Panc1 (cell line): Measurements from ENCODE around the gene MYDGF. TPM values are rescaled to one million over a fixed set of nuclear protein-coding genes. Genes with fewer than 3 reads are reported as not detected.

ENCODE experiments used
- ATAC-seq: fragments of 200-7000 bp; cut with Tn5 transposase; 2 replicates; pipeline ENCODE4 v1.9.1; 2020; ENCODE audit warnings: mild to moderate bottlenecking, moderate library complexity
- BruUV-seq: library from RNA; stranded (reverse); fragments of 400-500 nt; replicated peaks from 2 replicates; lab custom pipeline; 2021; lab: Mats Ljungman, UMichigan
- CTCF ChIA-PET: fragments of 300-600 bp; sonication (Branson Sonifier 250); formaldehyde crosslinking; loops from one replicate; lab custom pipeline; 2022; ENCODE audit warnings: antibody characterized with exemption; lab: Charles Lee
- POLR2A ChIA-PET: fragments of 300-600 bp; sonication (Branson Sonifier 250); formaldehyde crosslinking; loops from one replicate; lab custom pipeline; 2022; ENCODE audit warnings: antibody characterized with exemption; lab: Charles Lee
- DNase-seq: peaks from one replicate; pipeline ENCODE4 v3.0.0-alpha.2; 2010; ENCODE audit warnings: low read depth, low spot score
- H3K27ac ChIP-seq: 2 replicates; pipeline ENCODE4 v1.5.1; 2011; ENCODE audit warnings: mild to moderate bottlenecking, low read length, inconsistent platforms
- H3K27me3 ChIP-seq: fragments of 200-500 bp; sonication (Bioruptor generic); 2 replicates; pipeline ENCODE4 v1.6.0; 2014; ENCODE audit warnings: low read length, inconsistent platforms; ENCODE audit not compliant: control insufficient read depth, insufficient read depth
- H3K36me3 ChIP-seq: fragments of 200-500 bp; sonication (Bioruptor generic); 2 replicates; pipeline ENCODE4 v1.5.1; 2014; ENCODE audit warnings: inconsistent platforms, mild to moderate bottlenecking, low read length, moderate library complexity; ENCODE audit not compliant: control insufficient read depth, insufficient read depth
- H3K4me1 ChIP-seq: 2 replicates; pipeline ENCODE4 v1.5.1; 2011; ENCODE audit warnings: inconsistent platforms, mild to moderate bottlenecking, low read length, moderate library complexity; ENCODE audit not compliant: control insufficient read depth, insufficient read depth
- H3K4me3 ChIP-seq, 2 experiments: 2 replicates each; pipeline ENCODE4 v1.5.1; 2011 to 2012; ENCODE audit warnings: low read depth in 2 of 2, low read length in 2 of 2, mild to moderate bottlenecking in 2 of 2, inconsistent platforms in 1 of 2, moderate library complexity in 1 of 2
- H3K9me3 ChIP-seq: fragments of 200-500 bp; sonication (Bioruptor generic); 2 replicates; pipeline ENCODE4 v1.5.1; 2014; ENCODE audit warnings: low read depth, mild to moderate bottlenecking, inconsistent platforms, low read length, moderate library complexity; ENCODE audit not compliant: control insufficient read depth, insufficient read depth
- POLR2AphosphoS5 ChIP-seq: IDR thresholded peaks from 2 replicates; pipeline ENCODE4 v1.6.1; 2012; ENCODE audit warnings: mild to moderate bottlenecking, low read depth, low read length, moderate library complexity
- SIN3A ChIP-seq: IDR thresholded peaks from 2 replicates; pipeline ENCODE4 v1.6.1; 2012; ENCODE audit warnings: low read depth, mild to moderate bottlenecking, low read length, moderate library complexity, borderline replicate concordance; ENCODE audit not compliant: insufficient read depth
- TCF7L2 ChIP-seq: IDR thresholded peaks from 2 replicates; pipeline ENCODE4 v1.6.1; 2011; ENCODE audit warnings: mild to moderate bottlenecking, low read depth, low read length, inconsistent platforms
- in situ Hi-C: cut with HindIII; loops from 2 replicates; pipeline ENCODE4 v1.10.0; 2016; ENCODE audit warnings: low sequenced_read_pairs, low pct_unique_long_range_greater_than_20kb
- intact Hi-C: fragments of 100-400 bp; cut with micrococcal nuclease; formaldehyde crosslinking; loops from one replicate; pipeline ENCODE4 v1.10.0; 2022; ENCODE audit not compliant: unreplicated experiment
- total RNA-seq: library from RNA; stranded (reverse); gene quantifications from one replicate; pipeline ENCODE4 v1.2.1, GENCODE V29; 2021; ENCODE audit not compliant: unreplicated experiment
- TF ChIP-seq, protein P1 (sequence below): fragments of 450-650 bp; IDR thresholded peaks from 2 replicates; pipeline ENCODE4 v1.5.1; 2017; ENCODE audit warnings: mild to moderate bottlenecking
- TF ChIP-seq, protein P2 (sequence below), 2 experiments: IDR thresholded peaks; 2 replicates each; pipeline ENCODE4 v1.6.1; 2011 to 2012; ENCODE audit warnings: low read depth in 2 of 2, control low read depth in 1 of 2, low read length in 1 of 2, mild to moderate bottlenecking in 1 of 2, moderate library complexity in 1 of 2; ENCODE audit not compliant: insufficient read depth in 1 of 2

The MYDGF gene
- total RNA-seq, 1 experiment from 2014 or later: 78.1 TPM

DNA sequence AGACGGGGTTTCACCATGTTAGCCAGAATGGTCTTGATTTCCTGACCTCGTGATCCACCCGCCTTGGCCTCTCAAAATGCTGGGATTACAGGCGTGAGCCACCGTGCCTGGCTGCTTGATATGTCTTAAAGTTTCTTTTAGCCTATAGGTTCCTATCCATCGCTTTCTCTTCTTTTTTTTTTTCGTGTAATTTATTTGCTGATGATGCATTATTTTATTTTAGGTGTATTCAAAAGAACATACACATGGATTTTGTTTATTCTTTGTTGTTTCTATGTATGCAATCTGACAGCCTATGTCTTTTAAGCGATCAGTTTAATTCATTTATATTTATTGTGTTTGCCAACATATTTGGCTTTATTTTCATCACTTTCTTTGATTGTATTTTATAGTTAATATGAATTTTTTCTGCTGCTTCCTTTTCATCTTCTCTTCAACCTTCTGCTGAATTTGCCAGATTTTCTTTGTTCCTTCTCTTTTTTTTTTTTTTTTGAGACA, 56.8 kb downstream of the MYDGF start:
- Histone ChIP-seq H3K4me3 (no peak overlapping the region), H3K36me3 (no peaks in the 10 kb centered on the region), H3K4me1 (no peaks in the 10 kb centered on the region; the same call in 1 of the 2 replicates), H3K27me3 (no peaks in the 10 kb centered on the region), H3K27ac (no peak overlapping the region), H3K9me3 (no peaks in the 10 kb centered on the region)
- BruUV-seq: no TSS peak
- CTCF ChIA-PET: no interaction called here
- in situ Hi-C loops (no loop called here), intact Hi-C loops (no loop called here)
- DNase-seq (no peak), ATAC-seq (no peak)
- TF ChIP-seq SIN3A: no peak
- no peak for TF ChIP-seq TCF7L2
- TF ChIP-seq, protein P1, sequence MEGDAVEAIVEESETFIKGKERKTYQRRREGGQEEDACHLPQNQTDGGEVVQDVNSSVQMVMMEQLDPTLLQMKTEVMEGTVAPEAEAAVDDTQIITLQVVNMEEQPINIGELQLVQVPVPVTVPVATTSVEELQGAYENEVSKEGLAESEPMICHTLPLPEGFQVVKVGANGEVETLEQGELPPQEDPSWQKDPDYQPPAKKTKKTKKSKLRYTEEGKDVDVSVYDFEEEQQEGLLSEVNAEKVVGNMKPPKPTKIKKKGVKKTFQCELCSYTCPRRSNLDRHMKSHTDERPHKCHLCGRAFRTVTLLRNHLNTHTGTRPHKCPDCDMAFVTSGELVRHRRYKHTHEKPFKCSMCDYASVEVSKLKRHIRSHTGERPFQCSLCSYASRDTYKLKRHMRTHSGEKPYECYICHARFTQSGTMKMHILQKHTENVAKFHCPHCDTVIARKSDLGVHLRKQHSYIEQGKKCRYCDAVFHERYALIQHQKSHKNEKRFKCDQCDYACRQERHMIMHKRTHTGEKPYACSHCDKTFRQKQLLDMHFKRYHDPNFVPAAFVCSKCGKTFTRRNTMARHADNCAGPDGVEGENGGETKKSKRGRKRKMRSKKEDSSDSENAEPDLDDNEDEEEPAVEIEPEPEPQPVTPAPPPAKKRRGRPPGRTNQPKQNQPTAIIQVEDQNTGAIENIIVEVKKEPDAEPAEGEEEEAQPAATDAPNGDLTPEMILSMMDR: no peak
- POLR2A ChIA-PET: no interaction called here

DNA sequence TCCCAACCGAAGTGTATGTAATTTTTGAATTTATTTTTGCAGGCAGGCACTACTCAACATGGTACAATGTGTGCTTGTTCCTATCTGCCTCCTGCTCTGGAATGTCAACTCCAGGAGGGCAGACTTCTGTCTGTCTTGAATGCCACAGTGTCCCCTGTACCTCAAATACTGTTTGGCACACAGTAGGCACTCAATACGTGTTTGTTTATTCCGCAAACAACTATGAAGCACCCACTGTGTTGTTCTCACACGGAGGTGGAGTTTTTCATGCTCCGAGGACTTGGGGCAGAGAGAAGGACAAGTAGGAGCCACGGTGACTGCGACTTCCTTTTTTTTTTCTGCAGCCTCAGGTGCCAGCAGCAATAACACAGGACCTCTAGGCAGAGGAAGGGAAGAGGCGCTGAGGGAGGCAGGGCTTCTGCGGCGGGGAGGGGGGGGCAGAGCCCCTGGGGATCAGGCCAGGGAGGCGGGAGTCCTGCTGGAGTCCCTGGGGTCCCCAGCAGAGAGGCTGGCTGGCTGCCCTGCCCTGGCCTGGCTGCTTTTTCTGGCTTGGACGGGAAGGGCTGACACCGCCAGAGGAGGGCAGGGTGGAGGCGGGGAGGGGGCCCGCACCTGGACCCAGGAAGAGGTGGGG, 60.1 kb downstream of the MYDGF start:
- Histone ChIP-seq H3K27ac (no peak overlapping the region), H3K4me1 (no peaks in the 10 kb centered on the region; the same call in 1 of the 2 replicates), H3K9me3 (no peaks in the 10 kb centered on the region), H3K27me3 (no peaks in the 10 kb centered on the region), H3K4me3 (peak overlapping the region in 1 of 2 experiments; percentile 18; a peak in 1 of 4 replicates), H3K36me3 (no peaks in the 10 kb centered on the region)
- no TSS peak for BruUV-seq
- TF ChIP-seq, protein P2, sequence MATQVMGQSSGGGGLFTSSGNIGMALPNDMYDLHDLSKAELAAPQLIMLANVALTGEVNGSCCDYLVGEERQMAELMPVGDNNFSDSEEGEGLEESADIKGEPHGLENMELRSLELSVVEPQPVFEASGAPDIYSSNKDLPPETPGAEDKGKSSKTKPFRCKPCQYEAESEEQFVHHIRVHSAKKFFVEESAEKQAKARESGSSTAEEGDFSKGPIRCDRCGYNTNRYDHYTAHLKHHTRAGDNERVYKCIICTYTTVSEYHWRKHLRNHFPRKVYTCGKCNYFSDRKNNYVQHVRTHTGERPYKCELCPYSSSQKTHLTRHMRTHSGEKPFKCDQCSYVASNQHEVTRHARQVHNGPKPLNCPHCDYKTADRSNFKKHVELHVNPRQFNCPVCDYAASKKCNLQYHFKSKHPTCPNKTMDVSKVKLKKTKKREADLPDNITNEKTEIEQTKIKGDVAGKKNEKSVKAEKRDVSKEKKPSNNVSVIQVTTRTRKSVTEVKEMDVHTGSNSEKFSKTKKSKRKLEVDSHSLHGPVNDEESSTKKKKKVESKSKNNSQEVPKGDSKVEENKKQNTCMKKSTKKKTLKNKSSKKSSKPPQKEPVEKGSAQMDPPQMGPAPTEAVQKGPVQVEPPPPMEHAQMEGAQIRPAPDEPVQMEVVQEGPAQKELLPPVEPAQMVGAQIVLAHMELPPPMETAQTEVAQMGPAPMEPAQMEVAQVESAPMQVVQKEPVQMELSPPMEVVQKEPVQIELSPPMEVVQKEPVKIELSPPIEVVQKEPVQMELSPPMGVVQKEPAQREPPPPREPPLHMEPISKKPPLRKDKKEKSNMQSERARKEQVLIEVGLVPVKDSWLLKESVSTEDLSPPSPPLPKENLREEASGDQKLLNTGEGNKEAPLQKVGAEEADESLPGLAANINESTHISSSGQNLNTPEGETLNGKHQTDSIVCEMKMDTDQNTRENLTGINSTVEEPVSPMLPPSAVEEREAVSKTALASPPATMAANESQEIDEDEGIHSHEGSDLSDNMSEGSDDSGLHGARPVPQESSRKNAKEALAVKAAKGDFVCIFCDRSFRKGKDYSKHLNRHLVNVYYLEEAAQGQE (IDR thresholded peaks at IDR 0.05; ENCODE audit: insufficient read depth in 1 of 2, low read depth in 2 of 2, low read length in 1 of 2): no peak
- no peak for TF ChIP-seq POLR2AphosphoS5
- TF ChIP-seq, protein P1: no peak; the same call in 1 of the 2 replicates
- intact Hi-C loops: no loop called here
- DNase-seq (no peak), ATAC-seq (peak; percentile 77)
- ChIA-PET CTCF (no interaction called here), POLR2A (no interaction called here)
- in situ Hi-C loops: no loop called here

Other genes with a start within 250 kb of the MYDGF start
- gene UBXN6, start 212.5 kb downstream of the MYDGF start, total RNA-seq: 55.6 TPM
- 56.9 TPM for gene HDGFL2, start 198.0 kb downstream of the MYDGF start, total RNA-seq
- 10.2 TPM for gene PLIN4, start 151.9 kb downstream of the MYDGF start, total RNA-seq
- 0.64 TPM for gene PLIN5, start 135.1 kb downstream of the MYDGF start, total RNA-seq
- 0.08 TPM for gene LRG1, start 130.3 kb downstream of the MYDGF start, total RNA-seq
- gene SEMA6B, start 110.7 kb downstream of the MYDGF start, total RNA-seq: 5.7 TPM
- 4.8 TPM for gene TNFAIP8L1, start 30.8 kb downstream of the MYDGF start, total RNA-seq
- gene DPP9, start 53.5 kb upstream of the MYDGF start, total RNA-seq: 108 TPM
- gene FEM1A, start 121.4 kb upstream of the MYDGF start, total RNA-seq: 13.4 TPM
- 12.2 TPM for gene TICAM1, start 161.4 kb upstream of the MYDGF start, total RNA-seq
- 157 TPM for gene PLIN3, start 197.3 kb upstream of the MYDGF start, total RNA-seq
- not detected for gene ARRDC5, start 232.6 kb upstream of the MYDGF start, total RNA-seq
- 53.6 TPM for gene UHRF1, start 239.2 kb upstream of the MYDGF start, total RNA-seq